OCI-LY7 (cell line): Measurements from ENCODE around the gene NTSR1. TPM values are rescaled to one million over a fixed set of nuclear protein-coding genes. Genes with fewer than 3 reads are reported as not detected.

Source experiments
- BruUV-seq: library from RNA; stranded (reverse); fragments of 400-500 nt; replicated peaks from 2 replicates; lab custom pipeline; 2021; lab: Mats Ljungman, UMichigan
- CTCF ChIA-PET: fragments of 300-600 bp; sonication (Branson Sonifier 250); formaldehyde crosslinking; loops from one replicate; lab custom pipeline; 2022; ENCODE audit warnings: antibody characterized with exemption; ENCODE audit not compliant: unreplicated experiment; lab: Charles Lee
- POLR2A ChIA-PET: fragments of 300-600 bp; sonication (Branson Sonifier 250); formaldehyde crosslinking; loops from one replicate; lab custom pipeline; 2022; ENCODE audit warnings: antibody characterized with exemption; lab: Charles Lee
- DNase-seq: peaks from one replicate; pipeline ENCODE4 v3.0.0-alpha.2; 2015; ENCODE audit warnings: low spot score
- H2AFZ ChIP-seq: fragments of 200-600 bp; sonication (generic), shearing (Covaris generic); 2 replicates; pipeline ENCODE4 v1.6.1; 2014; ENCODE audit warnings: mild to moderate bottlenecking, antibody characterized with exemption, low read length, moderate library complexity
- H3K27ac ChIP-seq: fragments of 200-600 bp; sonication (generic); 2 replicates; pipeline ENCODE4 v1.5.1; 2014; ENCODE audit warnings: mixed run types, low read depth, mild to moderate bottlenecking, moderate library complexity, low read length, inconsistent platforms; ENCODE audit not compliant: poor library complexity, severe bottlenecking
- H3K36me3 ChIP-seq: fragments of 200-600 bp; sonication (generic); 2 replicates; pipeline ENCODE4 v1.6.1; 2014; ENCODE audit warnings: mild to moderate bottlenecking, antibody characterized with exemption, low read length, moderate library complexity, mixed read lengths; ENCODE audit not compliant: insufficient read depth
- H3K4me1 ChIP-seq: fragments of 200-600 bp; sonication (generic); 2 replicates; pipeline ENCODE4 v1.5.1; 2014; ENCODE audit warnings: mild to moderate bottlenecking, low read length; ENCODE audit not compliant: insufficient read depth, poor library complexity, severe bottlenecking
- H3K4me2 ChIP-seq: fragments of 200-600 bp; sonication (generic); 2 replicates; pipeline ENCODE4 v1.6.1; 2014; ENCODE audit warnings: mild to moderate bottlenecking, low read length
- H3K4me3 ChIP-seq: fragments of 200-600 bp; sonication (generic); 2 replicates; pipeline ENCODE4 v1.5.1; 2014; ENCODE audit warnings: mild to moderate bottlenecking, low read depth, low read length; ENCODE audit not compliant: poor library complexity, severe bottlenecking
- H3K79me2 ChIP-seq: fragments of 200-600 bp; sonication (generic); 2 replicates; pipeline ENCODE4 v1.6.1; 2016; ENCODE audit warnings: low read depth, mild to moderate bottlenecking, low read length, moderate library complexity, mixed read lengths; ENCODE audit not compliant: insufficient read depth
- H3K9me2 ChIP-seq: fragments of 200-600 bp; sonication (generic); 2 replicates; pipeline ENCODE4 v1.6.1; 2016; ENCODE audit warnings: mild to moderate bottlenecking, low read length, mixed read lengths; ENCODE audit not compliant: insufficient read depth
- H3K9me3 ChIP-seq: fragments of 200-600 bp; sonication (generic); 2 replicates; pipeline ENCODE4 v1.6.1; 2014; ENCODE audit warnings: mild to moderate bottlenecking, mixed run types, low read length, mixed read lengths
- H4K20me1 ChIP-seq: fragments of 200-600 bp; sonication (generic); 2 replicates; pipeline ENCODE4 v1.6.1; 2014; ENCODE audit warnings: mild to moderate bottlenecking, antibody characterized with exemption, low read length, moderate library complexity, mixed read lengths; ENCODE audit not compliant: insufficient read depth
- EZH2phosphoT487 ChIP-seq: fragments of 200-600 bp; sonication (generic); IDR thresholded peaks from 2 replicates; pipeline ENCODE4 v1.6.1; 2018; ENCODE audit warnings: low read depth, borderline replicate concordance, mild to moderate bottlenecking, mixed run types, antibody characterized with exemption, low read length, moderate library complexity, mixed read lengths
- intact Hi-C: fragments of 100-400 bp; cut with micrococcal nuclease; formaldehyde crosslinking; loops from one replicate; pipeline ENCODE4 v1.10.0; 2022; ENCODE audit not compliant: unreplicated experiment
- total RNA-seq, 2 experiments: library from RNA; depleted of rRNA in 1 of 2; stranded (reverse); fragments of >200 nt in 1 of 2; shearing (Covaris generic) in 1 of 2; gene quantifications; 2 replicates each; pipeline ENCODE4 v1.2.3, GENCODE V29; 2014 to 2022
- TF ChIP-seq, protein P1 (sequence below): fragments of 200-600 bp; sonication (generic); conservative IDR thresholded peaks from 2 replicates; pipeline ENCODE4 v1.5.1; 2014; ENCODE audit warnings: mild to moderate bottlenecking, antibody characterized with exemption, low read length, moderate library complexity, mixed read lengths

NTSR1 gene
- total RNA-seq, 2 experiments from 2014 or later, result not detected

DNA sequence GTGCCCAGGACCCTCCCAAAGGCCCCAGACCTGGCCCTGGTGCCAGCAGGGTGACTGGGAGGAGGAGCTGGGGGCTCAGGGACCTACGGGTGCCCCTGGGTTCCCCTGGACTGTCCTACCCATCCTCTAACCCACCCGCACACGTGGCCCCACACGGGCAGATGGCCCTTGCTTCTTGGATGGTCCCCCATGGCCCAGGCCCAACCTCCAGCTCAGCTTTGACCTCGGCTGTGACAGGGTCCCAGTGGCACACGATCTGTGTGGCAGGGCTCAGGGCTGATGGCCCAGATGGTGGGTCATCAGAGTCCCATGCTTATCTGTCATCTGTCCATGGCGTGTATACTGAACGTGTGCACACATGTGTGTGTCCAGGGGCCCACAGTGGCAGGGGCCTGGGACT, 4.0 kb downstream of the NTSR1 start:
- H2AFZ ChIP-seq, result no peak overlapping the region

DNA sequence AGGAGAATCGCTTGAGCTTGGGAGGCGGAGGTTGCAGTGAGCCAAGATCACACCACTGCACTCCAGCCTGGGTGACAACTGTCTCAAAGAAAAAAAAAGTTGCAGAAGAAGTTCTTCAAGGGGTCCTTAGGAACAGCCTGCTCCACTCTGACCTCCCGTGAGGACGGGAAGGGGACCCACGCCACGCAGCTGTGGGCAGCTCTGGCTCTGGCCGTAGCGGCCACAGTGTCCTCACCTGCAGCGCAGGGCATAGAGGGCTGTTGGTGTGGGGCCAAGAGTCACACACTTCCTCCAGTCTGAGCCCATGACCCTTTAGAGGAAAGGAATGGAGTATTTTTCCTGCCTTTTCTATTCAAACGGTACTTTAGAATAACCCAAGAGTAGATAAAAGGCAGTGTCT, 5.4 kb downstream of the NTSR1 start:
- ChIA-PET CTCF (no interaction called here), POLR2A (no interaction called here)
- no peak overlapping the region for H3K4me2 ChIP-seq
- no peak overlapping the region for H3K4me3 ChIP-seq
- H2AFZ ChIP-seq, result no peak overlapping the region
- no peaks in the 10 kb centered on the region for H3K36me3 ChIP-seq
- H4K20me1 ChIP-seq, result no peaks in the 10 kb centered on the region
- no peak overlapping the region for H3K27ac ChIP-seq
- H3K79me2 ChIP-seq, result no peaks in the 10 kb centered on the region
- no peaks in the 10 kb centered on the region for H3K4me1 ChIP-seq
- no peaks in the 10 kb centered on the region for H3K9me2 ChIP-seq
- H3K9me3 ChIP-seq, result no peaks in the 10 kb centered on the region
- intact Hi-C loops, result no loop called here
- no peak for TF ChIP-seq EZH2phosphoT487
- TF ChIP-seq, protein P1, sequence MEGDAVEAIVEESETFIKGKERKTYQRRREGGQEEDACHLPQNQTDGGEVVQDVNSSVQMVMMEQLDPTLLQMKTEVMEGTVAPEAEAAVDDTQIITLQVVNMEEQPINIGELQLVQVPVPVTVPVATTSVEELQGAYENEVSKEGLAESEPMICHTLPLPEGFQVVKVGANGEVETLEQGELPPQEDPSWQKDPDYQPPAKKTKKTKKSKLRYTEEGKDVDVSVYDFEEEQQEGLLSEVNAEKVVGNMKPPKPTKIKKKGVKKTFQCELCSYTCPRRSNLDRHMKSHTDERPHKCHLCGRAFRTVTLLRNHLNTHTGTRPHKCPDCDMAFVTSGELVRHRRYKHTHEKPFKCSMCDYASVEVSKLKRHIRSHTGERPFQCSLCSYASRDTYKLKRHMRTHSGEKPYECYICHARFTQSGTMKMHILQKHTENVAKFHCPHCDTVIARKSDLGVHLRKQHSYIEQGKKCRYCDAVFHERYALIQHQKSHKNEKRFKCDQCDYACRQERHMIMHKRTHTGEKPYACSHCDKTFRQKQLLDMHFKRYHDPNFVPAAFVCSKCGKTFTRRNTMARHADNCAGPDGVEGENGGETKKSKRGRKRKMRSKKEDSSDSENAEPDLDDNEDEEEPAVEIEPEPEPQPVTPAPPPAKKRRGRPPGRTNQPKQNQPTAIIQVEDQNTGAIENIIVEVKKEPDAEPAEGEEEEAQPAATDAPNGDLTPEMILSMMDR, result no peak
- DNase-seq, result no peak
- BruUV-seq, result no TSS peak

More for the DNA sequence above, 4.0 kb downstream of the NTSR1 start:
- no peaks in the 10 kb centered on the region for H3K36me3 ChIP-seq
- no peak overlapping the region for H3K4me3 ChIP-seq
- TF ChIP-seq, protein P1, result no peak
- TF ChIP-seq EZH2phosphoT487, result no peak
- H3K9me3 ChIP-seq, result no peaks in the 10 kb centered on the region
- no peaks in the 10 kb centered on the region for H4K20me1 ChIP-seq
- ChIA-PET CTCF (no interaction called here), POLR2A (no interaction called here)
- no TSS peak for BruUV-seq
- intact Hi-C loops, result no loop called here
- no peaks in the 10 kb centered on the region for H3K4me1 ChIP-seq
- no peak overlapping the region for H3K4me2 ChIP-seq
- H3K79me2 ChIP-seq, result no peaks in the 10 kb centered on the region
- no peak for DNase-seq
- no peaks in the 10 kb centered on the region for H3K9me2 ChIP-seq
- no peak overlapping the region for H3K27ac ChIP-seq

DNA sequence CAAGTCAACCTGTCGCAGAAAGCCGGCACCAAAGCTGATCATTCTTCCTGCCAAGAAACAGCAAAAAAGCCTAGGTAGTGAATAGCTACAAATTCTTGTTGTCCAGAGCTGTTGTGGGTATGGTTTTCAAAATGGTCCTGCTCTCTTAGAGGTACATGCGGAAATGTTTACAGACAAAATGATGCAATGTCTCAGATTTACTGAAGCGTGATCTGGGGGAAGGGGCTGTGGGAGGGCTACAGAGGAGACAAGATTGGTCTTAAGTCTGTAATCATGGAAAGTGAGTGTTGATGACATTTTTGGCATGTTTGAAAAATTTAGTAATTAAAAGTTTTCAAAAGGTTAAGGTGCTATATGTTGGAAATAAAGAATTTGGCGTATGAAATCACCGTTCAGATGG, 6.2 kb downstream of the NTSR1 start:
- intact Hi-C loops, result no loop called here

More for the DNA sequence above, 6.2 kb downstream of the NTSR1 start:
- Histone ChIP-seq H3K27ac (no peak overlapping the region), H3K4me3 (no peak overlapping the region), H3K4me1 (no peaks in the 10 kb centered on the region), H2AFZ (no peak overlapping the region), H3K4me2 (no peak overlapping the region), H3K79me2 (no peaks in the 10 kb centered on the region), H3K36me3 (no peaks in the 10 kb centered on the region), H4K20me1 (no peaks in the 10 kb centered on the region), H3K9me2 (no peaks in the 10 kb centered on the region), H3K9me3 (no peaks in the 10 kb centered on the region)
- CTCF ChIA-PET, result no interaction called here
- BruUV-seq, result no TSS peak
- no peak for TF ChIP-seq EZH2phosphoT487
- TF ChIP-seq, protein P1, result no peak
- POLR2A ChIA-PET, result no interaction called here
- no peak for DNase-seq
